SK-N-SH treated with all-trans-retinoic acid at 6 μM for 48 hours (cell line): ENCODE results near the gene CAMKMT.

Experiments used
- ATAC-seq: fragments of 200-7000 bp; cut with Tn5 transposase; 3 replicates; pipeline ENCODE4 v1.9.1; 2020; ENCODE audit warnings: mild to moderate bottlenecking, moderate library complexity
- ARNTL ChIP-seq: fragments of 450-650 bp; formaldehyde crosslinking; IDR thresholded peaks from 2 replicates; pipeline ENCODE4 v1.5.0; 2020; ENCODE audit warnings: low read depth, mild to moderate bottlenecking, moderate library complexity, borderline replicate concordance
- BACH2 ChIP-seq: fragments of 250-450 bp; sonication (Bioruptor Pico); IDR thresholded peaks from 2 replicates; pipeline ENCODE4 v1.9.0; 2021; ENCODE audit warnings: mild to moderate bottlenecking, borderline replicate concordance
- CSDC2 ChIP-seq: fragments of 250-450 bp; sonication (Bioruptor Pico); IDR thresholded peaks from 2 replicates; pipeline ENCODE4 v1.5.0; 2020; ENCODE audit warnings: mild to moderate bottlenecking, moderate library complexity
- ESRRG ChIP-seq: fragments of 250-450 bp; sonication (Bioruptor Pico); IDR thresholded peaks from 2 replicates; pipeline ENCODE4 v1.6.1; 2021; ENCODE audit warnings: mild to moderate bottlenecking
- GLIS3 ChIP-seq: fragments of 250-450 bp; sonication (Bioruptor Pico); IDR thresholded peaks from 2 replicates; pipeline ENCODE4 v1.5.0; 2020; ENCODE audit warnings: mild to moderate bottlenecking, moderate library complexity
- ISL1 ChIP-seq: fragments of 250-450 bp; sonication (Bioruptor Pico); IDR thresholded peaks from 2 replicates; pipeline ENCODE4 v2.1.2; 2022; ENCODE audit warnings: mild to moderate bottlenecking, moderate library complexity
- OSR1 ChIP-seq: fragments of 250-450 bp; sonication (Bioruptor Pico); IDR thresholded peaks from 2 replicates; pipeline ENCODE4 v1.8.0; 2022; ENCODE audit warnings: moderate library complexity, mild to moderate bottlenecking, inconsistent platforms
- PATZ1 ChIP-seq: fragments of 250-450 bp; sonication (Bioruptor Pico); IDR thresholded peaks from 2 replicates; pipeline ENCODE4 v1.8.0; 2020; ENCODE audit warnings: mild to moderate bottlenecking, moderate library complexity, borderline replicate concordance
- POU6F1 ChIP-seq: fragments of 250-450 bp; sonication (Bioruptor Pico); IDR thresholded peaks from 2 replicates; pipeline ENCODE4 v1.8.0; 2021; ENCODE audit warnings: low read depth, mild to moderate bottlenecking, moderate library complexity, borderline replicate concordance
- PPARA ChIP-seq: fragments of 250-450 bp; sonication (Bioruptor Pico); IDR thresholded peaks from 2 replicates; pipeline ENCODE4 v1.5.0; 2020; ENCODE audit warnings: mild to moderate bottlenecking, borderline replicate concordance
- RARB ChIP-seq: fragments of 250-450 bp; sonication (Bioruptor Pico); IDR thresholded peaks from 2 replicates; pipeline ENCODE4 v1.8.0; 2021; ENCODE audit warnings: mild to moderate bottlenecking, moderate library complexity
- SNAI2 ChIP-seq: fragments of 250-450 bp; sonication (Bioruptor Pico); IDR thresholded peaks from 2 replicates; pipeline ENCODE4 v1.5.0; 2020; ENCODE audit warnings: mild to moderate bottlenecking, moderate library complexity
- TCF4 ChIP-seq: fragments of 250-450 bp; sonication (Bioruptor Pico); IDR thresholded peaks from 2 replicates; pipeline ENCODE4 v1.8.0; 2021; ENCODE audit warnings: mild to moderate bottlenecking, moderate library complexity, borderline replicate concordance
- TOX ChIP-seq: fragments of 250-450 bp; sonication (Bioruptor Pico); IDR thresholded peaks from 2 replicates; pipeline ENCODE4 v1.8.0; 2021; ENCODE audit warnings: mild to moderate bottlenecking, moderate library complexity, borderline replicate concordance
- TSHZ2 ChIP-seq: fragments of 250-450 bp; sonication (Bioruptor Pico); IDR thresholded peaks from 2 replicates; pipeline ENCODE4 v1.5.0; 2020; ENCODE audit warnings: mild to moderate bottlenecking, moderate library complexity
- ZC3H10 ChIP-seq: fragments of 250-450 bp; sonication (Bioruptor Pico); IDR thresholded peaks from 2 replicates; pipeline ENCODE4 v1.5.1; 2021; ENCODE audit warnings: mild to moderate bottlenecking, moderate library complexity
- ZFP3 ChIP-seq: fragments of 250-450 bp; sonication (Bioruptor Pico); IDR thresholded peaks from 2 replicates; pipeline ENCODE4 v1.5.0; 2020; ENCODE audit warnings: mild to moderate bottlenecking, moderate library complexity
- ZFP30 ChIP-seq: fragments of 450-650 bp; formaldehyde crosslinking; IDR thresholded peaks from 2 replicates; pipeline ENCODE4 v1.5.0; 2022; ENCODE audit warnings: mild to moderate bottlenecking, moderate library complexity
- ZNF565 ChIP-seq: fragments of 450-650 bp; formaldehyde crosslinking; conservative IDR thresholded peaks from 2 replicates; pipeline ENCODE4 v1.5.0; 2020; ENCODE audit warnings: low read depth, mild to moderate bottlenecking, moderate library complexity
- ZNF70 ChIP-seq: fragments of 450-650 bp; formaldehyde crosslinking; IDR thresholded peaks from 2 replicates; pipeline ENCODE4 v1.5.0; 2020; ENCODE audit warnings: mild to moderate bottlenecking, moderate library complexity
- ZNF8 ChIP-seq: fragments of 450-650 bp; formaldehyde crosslinking; IDR thresholded peaks from 2 replicates; pipeline ENCODE4 v1.5.0; 2020; ENCODE audit warnings: mild to moderate bottlenecking, moderate library complexity

The CAMKMT gene

GRCh38 chr2:44388877-44389276 is 27.1 kb downstream of the CAMKMT start:
- no peak for TF ChIP-seq OSR1 (CRISPR knock-in tag)
- no peak for TF ChIP-seq SNAI2 (CRISPR knock-in tag)
- no peak for TF ChIP-seq TCF4
- TF ChIP-seq ZNF8 = no peak
- no peak for TF ChIP-seq ISL1 (CRISPR knock-in tag)
- no peak for TF ChIP-seq TSHZ2 (CRISPR knock-in tag)
- no peak for TF ChIP-seq ZFP30
- TF ChIP-seq CSDC2 (CRISPR knock-in tag) = no peak
- no peak for TF ChIP-seq BACH2 (CRISPR knock-in tag)
- no peak for TF ChIP-seq TOX (CRISPR knock-in tag)
- TF ChIP-seq ARNTL (CRISPR knock-in tag) = no peak
- no peak for TF ChIP-seq ESRRG
- no peak for TF ChIP-seq PATZ1
- no peak for TF ChIP-seq ZFP3 (CRISPR knock-in tag)
- no peak for TF ChIP-seq POU6F1
- TF ChIP-seq PPARA (CRISPR knock-in tag) = no peak
- no peak for ATAC-seq

- 0 out of 3 replicates have a peak, but pooled peaks have one; percentile 38 for ATAC-seq
- TF ChIP-seq ZNF70 (CRISPR knock-in tag) = no peak
- TF ChIP-seq POU6F1 = no peak
- no peak for TF ChIP-seq RARB (CRISPR knock-in tag)
- no peak for TF ChIP-seq PPARA (CRISPR knock-in tag)
- TF ChIP-seq TCF4 = no peak
- TF ChIP-seq GLIS3 = no peak
- TF ChIP-seq TOX (CRISPR knock-in tag) = no peak
- no peak for TF ChIP-seq ZFP3 (CRISPR knock-in tag)
- no peak for TF ChIP-seq ARNTL (CRISPR knock-in tag)
- no peak for TF ChIP-seq ZNF565 (CRISPR knock-in tag)
- TF ChIP-seq, all 23 proteins: peak for 0
These were observed 28.1 kb downstream of the CAMKMT start for GRCh38 chr2:44389895-44390294.

GRCh38 chr2:44392338-44392943 is 30.7 kb downstream of the CAMKMT start:
- TF ChIP-seq CSDC2 (CRISPR knock-in tag) = no peak
- 0 out of 2 replicates have a peak, but pooled peaks have one; percentile 3 for TF ChIP-seq ZNF8
- ATAC-seq = peak; percentile 38; the same call in 1 of the 3 replicates

- peak; percentile 64 for ATAC-seq
- TF ChIP-seq ZNF70 (CRISPR knock-in tag) = no peak
- no peak for TF ChIP-seq BACH2 (CRISPR knock-in tag)
- no peak for TF ChIP-seq ZNF8
- TF ChIP-seq TSHZ2 (CRISPR knock-in tag) = no peak
- no peak for TF ChIP-seq SNAI2 (CRISPR knock-in tag)
- no peak for TF ChIP-seq OSR1 (CRISPR knock-in tag)
- TF ChIP-seq CSDC2 (CRISPR knock-in tag) = no peak
- TF ChIP-seq ZC3H10 (CRISPR knock-in tag) = no peak
These were observed 35.9 kb downstream of the CAMKMT start for GRCh38 chr2:44397447-44398175.
